LNCaP clone FGC (cell line): ENCODE results near the gene IPP.

ENCODE experiments used
- DNase-seq: peaks from one replicate; pipeline ENCODE4 v3.0.0-alpha.2; 2011; ENCODE audit warnings: low read depth
- H3K4me3 ChIP-seq: 2 replicates; pipeline ENCODE4 v1.5.1; 2011; ENCODE audit warnings: mild to moderate bottlenecking, low read depth, low read length, control low read depth
- TF ChIP-seq, protein P1 (sequence below): IDR thresholded peaks from 2 replicates; pipeline ENCODE4 v1.5.1; 2012; ENCODE audit warnings: mild to moderate bottlenecking; ENCODE audit not compliant: control insufficient read depth, insufficient read depth; ENCODE audit errors: extremely low read depth

The IPP gene

DNA sequence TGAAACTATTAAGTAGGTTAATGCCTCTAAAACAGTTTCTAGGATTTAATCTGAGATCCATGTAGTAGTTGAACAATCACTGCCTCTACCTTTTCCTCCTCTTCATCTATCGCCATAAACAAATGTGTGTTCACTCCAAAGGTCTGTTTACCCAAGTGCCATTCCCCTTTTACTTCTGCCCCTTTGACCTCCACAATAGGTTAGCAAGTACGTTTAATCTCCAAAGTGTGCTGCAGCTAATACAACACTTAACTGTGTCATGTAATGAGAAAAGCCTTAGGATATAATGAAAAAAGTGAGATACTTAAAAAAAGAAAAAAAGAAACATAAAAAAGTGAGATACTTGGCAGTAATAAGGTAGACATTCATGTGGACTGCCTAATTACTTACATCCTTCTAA is 92.3 kb downstream of the IPP start:
- TF ChIP-seq, protein P1, sequence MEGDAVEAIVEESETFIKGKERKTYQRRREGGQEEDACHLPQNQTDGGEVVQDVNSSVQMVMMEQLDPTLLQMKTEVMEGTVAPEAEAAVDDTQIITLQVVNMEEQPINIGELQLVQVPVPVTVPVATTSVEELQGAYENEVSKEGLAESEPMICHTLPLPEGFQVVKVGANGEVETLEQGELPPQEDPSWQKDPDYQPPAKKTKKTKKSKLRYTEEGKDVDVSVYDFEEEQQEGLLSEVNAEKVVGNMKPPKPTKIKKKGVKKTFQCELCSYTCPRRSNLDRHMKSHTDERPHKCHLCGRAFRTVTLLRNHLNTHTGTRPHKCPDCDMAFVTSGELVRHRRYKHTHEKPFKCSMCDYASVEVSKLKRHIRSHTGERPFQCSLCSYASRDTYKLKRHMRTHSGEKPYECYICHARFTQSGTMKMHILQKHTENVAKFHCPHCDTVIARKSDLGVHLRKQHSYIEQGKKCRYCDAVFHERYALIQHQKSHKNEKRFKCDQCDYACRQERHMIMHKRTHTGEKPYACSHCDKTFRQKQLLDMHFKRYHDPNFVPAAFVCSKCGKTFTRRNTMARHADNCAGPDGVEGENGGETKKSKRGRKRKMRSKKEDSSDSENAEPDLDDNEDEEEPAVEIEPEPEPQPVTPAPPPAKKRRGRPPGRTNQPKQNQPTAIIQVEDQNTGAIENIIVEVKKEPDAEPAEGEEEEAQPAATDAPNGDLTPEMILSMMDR = no peak

DNA sequence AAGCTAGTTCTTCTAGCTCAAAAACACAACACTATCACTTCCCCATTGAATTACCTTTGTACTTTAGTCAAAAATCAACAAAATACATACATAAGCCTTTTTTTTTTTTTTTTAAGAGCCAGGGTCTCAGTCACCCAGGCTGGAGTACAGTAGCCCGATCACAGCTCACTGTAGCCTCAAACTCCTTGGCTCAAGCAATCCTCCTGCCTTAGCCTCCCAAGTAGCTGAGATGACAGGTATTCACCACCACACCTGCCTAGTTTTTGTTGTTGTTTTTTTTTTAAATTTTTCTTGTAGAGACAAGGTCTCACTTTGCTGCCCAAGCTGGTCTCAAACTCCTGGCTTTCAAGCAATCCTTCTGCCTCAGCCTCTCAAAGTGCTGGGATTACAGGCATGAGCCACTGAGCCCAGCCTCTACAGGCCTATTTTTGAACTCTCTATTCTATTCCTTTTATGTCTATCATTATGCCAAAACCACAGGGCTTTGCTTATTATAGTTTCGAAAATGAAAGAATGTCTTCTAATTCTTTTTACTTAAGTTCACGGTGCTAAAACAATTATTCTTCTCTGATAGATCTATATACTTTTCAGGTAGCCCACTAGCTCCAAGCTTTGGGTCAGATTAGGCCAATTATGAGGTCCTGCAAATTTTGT is 93.8 kb downstream of the IPP start:
- no peak overlapping the region for H3K4me3 ChIP-seq
- no peak for DNase-seq
- TF ChIP-seq, protein P1 = no peak

More for the DNA sequence above, 92.3 kb downstream of the IPP start:
- no peak for DNase-seq
- H3K4me3 ChIP-seq = no peak overlapping the region

DNA sequence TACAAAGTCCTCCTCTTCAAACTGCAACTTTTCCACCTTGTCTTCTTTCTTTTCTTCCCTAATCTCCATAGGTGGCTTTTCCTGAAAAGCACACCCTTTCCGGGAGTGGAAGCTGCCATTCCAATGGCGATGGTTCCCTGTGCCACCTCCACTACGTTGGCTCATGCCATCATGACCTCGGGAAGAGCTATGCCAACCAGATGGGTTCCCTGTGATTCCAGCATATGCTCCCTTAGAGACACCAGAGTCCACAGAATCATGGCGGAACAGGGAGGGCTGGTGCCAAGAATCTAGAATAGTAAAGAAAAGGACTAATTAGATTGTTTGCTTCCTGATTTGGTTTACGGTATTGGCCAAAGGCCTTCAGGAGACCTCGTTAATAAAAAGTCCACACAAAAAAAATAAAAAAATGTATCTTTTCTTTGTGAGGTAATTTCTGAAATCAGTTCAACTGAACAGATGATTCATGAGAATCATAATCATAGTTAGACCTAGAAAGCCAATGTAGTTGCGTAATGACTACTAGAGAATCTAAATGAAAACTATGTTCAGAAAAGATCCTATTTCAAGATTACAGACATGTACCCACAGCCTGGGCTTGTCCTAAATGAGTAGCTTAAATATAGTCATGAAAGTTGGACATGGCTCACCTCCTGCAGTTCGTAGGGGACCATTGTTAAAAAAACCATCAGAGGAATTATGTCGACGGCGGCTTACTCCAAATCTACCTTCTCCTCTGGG is 95.7 kb downstream of the IPP start:
- no peak overlapping the region for H3K4me3 ChIP-seq
- TF ChIP-seq, protein P1 = no peak
- no peak for DNase-seq
